NT2/D1 (cell line): ENCODE data around the gene LRRN1.
"Not testable (repeated sequence)": the region's sequence is repeated elsewhere in the genome, so short reads cannot be mapped to it uniquely, and the experiment has no call there.

Experiments
- DNase-seq: peaks from one replicate; pipeline ENCODE4 v3.0.0-alpha.2; 2011; ENCODE audit warnings: low read depth, low spot score
- H3K27me3 ChIP-seq: 2 replicates; pipeline ENCODE4 v1.6.0; 2011; ENCODE audit warnings: mild to moderate bottlenecking; ENCODE audit not compliant: insufficient read length, insufficient read depth
- H3K36me3 ChIP-seq: 2 replicates; pipeline ENCODE4 v1.6.1; 2011; ENCODE audit warnings: mild to moderate bottlenecking, low read length, mixed read lengths; ENCODE audit not compliant: insufficient read depth, insufficient read length
- H3K4me1 ChIP-seq: 2 replicates; pipeline ENCODE4 v1.5.1; 2011; ENCODE audit not compliant: insufficient read depth, insufficient read length
- H3K4me3 ChIP-seq: 2 replicates; pipeline ENCODE4 v1.5.1; 2011; ENCODE audit warnings: low read depth; ENCODE audit not compliant: insufficient read length
- H3K9ac ChIP-seq: 2 replicates; pipeline ENCODE4 v1.6.0; 2011; ENCODE audit warnings: low read depth; ENCODE audit not compliant: insufficient read length
- H3K9me3 ChIP-seq: 2 replicates; pipeline ENCODE4 v1.5.1; 2011; ENCODE audit warnings: mild to moderate bottlenecking, low read length; ENCODE audit not compliant: insufficient read depth
- SUZ12 ChIP-seq: IDR thresholded peaks from 2 replicates; pipeline ENCODE4 v1.6.1; 2011; ENCODE audit not compliant: insufficient read length, insufficient read depth; ENCODE audit errors: extremely low read depth
- YY1 ChIP-seq: IDR thresholded peaks from 2 replicates; pipeline ENCODE4 v1.6.1; 2011; ENCODE audit not compliant: insufficient read length, insufficient read depth
- ZNF274 ChIP-seq: IDR thresholded peaks from 2 replicates; pipeline ENCODE4 v1.6.1; 2011; ENCODE audit warnings: mild to moderate bottlenecking, low read depth, low read length

LRRN1 gene

DNA sequence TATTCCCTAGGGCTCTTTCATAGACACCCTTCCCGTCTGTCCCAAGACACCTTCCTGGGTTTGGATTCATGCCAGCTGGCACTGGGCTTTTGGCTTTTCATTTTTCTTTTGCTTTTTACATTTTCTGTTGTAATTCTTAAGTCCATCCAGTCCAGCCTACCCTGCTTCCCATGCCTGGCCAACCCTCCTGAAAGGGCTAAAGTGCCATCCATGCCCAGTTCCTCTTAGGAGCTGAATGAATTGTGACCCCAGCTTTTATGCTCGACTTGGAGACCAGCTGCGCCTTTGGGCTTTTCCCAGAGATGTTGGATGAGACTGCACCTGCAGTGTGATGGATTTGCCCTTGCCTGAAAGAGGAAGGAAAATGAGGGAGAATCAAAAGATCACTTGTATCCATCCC lies 25.8 kb downstream of the LRRN1 start:
- no peak overlapping the region for H3K4me3 ChIP-seq
- H3K36me3 ChIP-seq = peaks cover 70% of the 10 kb centered on the region
- H3K9ac ChIP-seq = no peak overlapping the region
- no peak for TF ChIP-seq SUZ12
- TF ChIP-seq ZNF274 = no peak
- TF ChIP-seq YY1 = no peak
- H3K9me3 ChIP-seq = no peaks in the 10 kb centered on the region
- no peak for DNase-seq
- H3K27me3 ChIP-seq = no peaks in the 10 kb centered on the region
- no peaks in the 10 kb centered on the region for H3K4me1 ChIP-seq

DNA sequence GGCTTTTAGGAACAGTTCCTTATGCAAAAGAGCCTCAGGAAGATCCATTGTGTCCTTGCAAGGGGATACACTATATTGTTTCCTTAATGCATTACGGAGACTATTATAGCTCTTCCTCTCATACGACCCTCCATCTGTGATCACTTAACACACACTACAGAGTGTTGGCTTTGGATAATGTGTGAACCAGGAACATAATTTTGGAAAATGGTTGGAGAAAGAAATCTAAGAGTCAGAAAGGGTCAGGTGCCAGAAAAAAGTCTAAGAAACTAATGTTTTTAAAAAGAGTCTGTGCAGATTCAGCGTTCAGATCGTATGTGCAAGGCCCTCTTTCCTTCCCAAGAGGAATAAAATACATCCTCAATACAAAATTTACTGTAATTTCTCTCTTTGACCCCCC lies 27.3 kb downstream of the LRRN1 start:
- no peak for DNase-seq
- Histone ChIP-seq H3K4me1 (no peaks in the 10 kb centered on the region), H3K9ac (no peak overlapping the region), H3K4me3 (no peak overlapping the region), H3K36me3 (peaks cover 62% of the 10 kb centered on the region), H3K9me3 (no peaks in the 10 kb centered on the region), H3K27me3 (no peaks in the 10 kb centered on the region)
- TF ChIP-seq SUZ12 (no peak), YY1 (no peak), ZNF274 (no peak)

DNA sequence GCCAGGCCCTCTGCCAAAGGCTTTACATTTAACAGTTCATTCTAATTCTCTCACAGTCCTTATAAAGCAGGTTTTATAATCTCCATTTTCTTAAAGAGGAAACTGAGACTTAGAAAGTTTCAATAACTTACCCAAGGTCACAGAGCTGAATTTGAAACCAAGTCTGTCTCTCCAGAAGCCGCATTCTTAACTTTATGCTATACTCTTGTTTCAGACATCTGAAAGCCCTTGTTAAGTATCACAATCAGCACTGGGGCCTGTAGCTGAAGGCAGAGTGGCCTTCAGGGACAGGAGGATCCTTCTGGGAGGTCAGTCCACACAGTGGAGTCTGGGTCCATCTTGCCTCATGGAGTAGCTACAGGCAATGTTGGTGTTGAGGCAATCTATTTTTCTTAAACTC lies 27.9 kb downstream of the LRRN1 start:
- peaks cover 60% of the 10 kb centered on the region for H3K36me3 ChIP-seq
- no peak overlapping the region for H3K4me3 ChIP-seq
- no peaks in the 10 kb centered on the region for H3K4me1 ChIP-seq
- no peaks in the 10 kb centered on the region for H3K27me3 ChIP-seq
- H3K9ac ChIP-seq = no peak overlapping the region
- peaks cover 3% of the 10 kb centered on the region; the same call in 1 of the 2 replicates for H3K9me3 ChIP-seq
- no peak for DNase-seq
- TF ChIP-seq YY1 (no peak), SUZ12 (no peak), ZNF274 (no peak)

DNA sequence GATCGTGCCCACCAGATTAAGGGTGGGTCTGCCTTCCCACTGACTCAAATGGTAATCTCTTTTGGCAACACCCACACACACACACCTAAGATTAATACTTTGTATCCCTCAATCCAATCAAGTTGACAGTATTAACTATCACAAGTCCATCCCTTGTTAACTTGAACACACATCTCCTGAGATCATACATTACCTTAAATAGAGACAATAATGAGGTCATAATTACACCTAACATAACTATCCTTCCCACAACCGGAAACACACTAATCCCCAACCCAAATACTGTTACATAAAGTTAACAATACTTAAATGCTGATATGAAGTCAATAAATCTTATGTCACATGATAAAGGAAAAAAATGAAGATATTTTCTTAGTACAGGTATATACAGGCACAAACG lies 29.2 kb downstream of the LRRN1 start:
- H3K36me3 ChIP-seq = peaks cover 55% of the 10 kb centered on the region
- H3K4me3 ChIP-seq, H3K9ac ChIP-seq, H3K27me3 ChIP-seq, H3K4me1 ChIP-seq, DNase-seq: not testable (repeated sequence)
- peaks cover 16% of the 10 kb centered on the region; the same call in 1 of the 2 replicates for H3K9me3 ChIP-seq

DNA sequence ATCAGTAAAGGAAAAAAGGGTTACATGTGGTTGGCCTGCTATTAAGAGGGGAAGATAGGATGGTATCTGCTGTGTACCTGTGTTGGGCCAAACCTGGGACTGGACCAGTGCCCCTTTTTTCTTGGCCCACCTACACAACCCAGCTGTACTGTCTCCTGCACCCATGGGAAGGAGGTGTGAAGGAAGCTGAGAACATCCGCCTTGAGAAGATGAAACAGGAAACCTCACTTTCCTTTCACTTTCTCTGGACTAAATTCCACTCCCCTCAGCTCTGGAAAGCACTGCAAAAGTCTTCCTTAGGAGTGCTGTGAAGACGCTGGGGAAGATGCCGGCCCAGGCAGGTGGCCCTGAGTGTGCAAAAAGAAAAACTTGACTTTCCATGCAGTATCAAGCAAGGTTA lies 37.6 kb downstream of the LRRN1 start:
- no peaks in the 10 kb centered on the region for H3K27me3 ChIP-seq
- peaks cover 17% of the 10 kb centered on the region for H3K36me3 ChIP-seq
- H3K4me1 ChIP-seq = no peaks in the 10 kb centered on the region
- no peak overlapping the region for H3K9ac ChIP-seq
- peaks cover 40% of the 10 kb centered on the region for H3K9me3 ChIP-seq
- H3K4me3 ChIP-seq = no peak overlapping the region
- TF ChIP-seq SUZ12 = no peak
- no peak for TF ChIP-seq ZNF274
- no peak for TF ChIP-seq YY1
- DNase-seq = no peak

DNA sequence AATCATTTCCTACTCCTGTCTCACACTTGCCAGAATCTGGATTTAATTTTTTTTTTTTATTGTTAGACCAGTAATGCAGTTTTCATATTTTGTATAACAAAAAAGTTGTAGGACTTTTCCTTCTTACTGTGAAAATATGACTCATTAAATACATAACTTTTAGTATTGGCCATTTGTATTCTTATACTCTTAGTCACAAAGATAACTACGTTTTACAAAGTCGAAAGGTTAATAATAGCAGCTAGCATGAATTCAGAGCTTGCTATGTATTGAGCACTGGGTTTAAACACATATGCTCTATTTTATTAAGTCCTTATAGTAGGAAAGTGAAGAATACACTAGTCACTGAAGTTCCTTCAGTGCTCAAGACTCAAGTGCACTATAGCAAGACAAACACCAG lies 43.1 kb downstream of the LRRN1 start:
- no peak for DNase-seq
- peaks cover 30% of the 10 kb centered on the region for H3K36me3 ChIP-seq
- H3K9ac ChIP-seq = no peak overlapping the region
- H3K27me3 ChIP-seq = no peaks in the 10 kb centered on the region
- no peak overlapping the region for H3K4me3 ChIP-seq
- H3K9me3 ChIP-seq = peaks cover 21% of the 10 kb centered on the region
- no peaks in the 10 kb centered on the region for H3K4me1 ChIP-seq
- TF ChIP-seq YY1 (no peak), SUZ12 (no peak), ZNF274 (no peak)

DNA sequence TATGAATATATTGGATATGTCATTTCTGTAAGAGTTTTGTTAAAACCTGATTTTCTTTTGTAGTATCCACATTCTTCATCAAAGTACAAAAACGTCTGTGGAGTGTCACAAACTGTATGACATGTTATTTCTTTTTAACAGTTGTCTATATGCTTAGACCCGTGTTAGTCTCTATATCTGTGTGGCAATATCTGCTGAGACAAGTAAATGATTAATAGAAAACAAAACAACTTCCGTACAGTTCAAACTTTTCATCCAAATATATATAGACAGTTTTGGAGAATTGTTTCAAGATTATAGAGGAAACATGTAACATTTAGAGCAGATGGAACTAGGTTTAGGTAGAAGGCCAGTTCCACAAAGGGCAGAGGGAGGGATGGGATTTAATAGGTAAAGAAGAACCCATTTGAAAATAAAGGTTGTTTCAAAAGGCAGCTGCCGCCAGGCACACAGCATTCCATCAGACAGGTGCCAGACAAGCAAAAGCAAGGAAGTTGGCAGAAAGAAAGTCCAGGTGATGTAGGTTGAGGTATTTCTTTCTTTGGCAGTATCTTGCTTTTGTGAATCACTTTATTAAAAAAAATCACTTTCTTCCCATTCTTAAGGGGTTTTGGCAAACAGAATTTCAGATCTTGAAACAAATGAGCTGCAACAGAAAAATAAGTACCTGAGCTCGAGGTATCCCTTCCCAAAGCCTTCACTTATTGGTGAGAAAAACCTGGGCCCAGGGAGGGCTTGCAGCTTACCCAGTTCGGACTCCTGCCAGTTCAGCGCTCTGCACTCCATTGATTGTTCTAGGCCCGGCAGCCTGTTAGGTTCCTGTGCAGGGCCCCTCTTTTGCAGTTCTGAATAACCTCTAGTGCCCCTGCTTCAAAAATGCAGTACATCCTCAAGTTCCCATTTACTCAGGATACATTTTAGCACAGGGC lies 49.0 kb downstream of the LRRN1 start:
- peaks cover 39% of the 10 kb centered on the region for H3K36me3 ChIP-seq
- TF ChIP-seq YY1 (no peak), ZNF274 (no peak), SUZ12 (no peak)
- H3K9me3 ChIP-seq = no peaks in the 10 kb centered on the region
- no peak for DNase-seq
- no peaks in the 10 kb centered on the region for H3K27me3 ChIP-seq
- H3K9ac ChIP-seq = no peak overlapping the region
- H3K4me3 ChIP-seq = no peak overlapping the region
- no peaks in the 10 kb centered on the region for H3K4me1 ChIP-seq

DNA sequence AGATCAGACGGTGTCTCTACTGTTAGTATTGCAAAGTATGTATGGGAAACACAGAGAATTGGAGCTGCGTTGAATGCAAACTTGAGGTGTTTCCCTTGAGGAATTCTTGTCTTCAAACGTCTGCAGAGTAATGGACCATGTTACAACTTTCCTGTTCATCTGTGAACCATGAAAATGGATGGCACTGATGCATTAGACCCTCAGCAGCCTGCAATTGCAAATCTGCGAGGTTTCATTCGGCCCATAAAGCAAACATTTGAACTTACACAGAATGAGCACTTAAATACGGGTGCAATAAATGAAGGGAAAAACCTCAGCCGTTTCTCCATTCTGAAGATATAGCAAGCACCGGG lies 49.7 kb downstream of the LRRN1 start:
- H3K36me3 ChIP-seq = peaks cover 39% of the 10 kb centered on the region
- no peaks in the 10 kb centered on the region for H3K4me1 ChIP-seq
- DNase-seq = no peak
- H3K4me3 ChIP-seq = no peak overlapping the region
- no peaks in the 10 kb centered on the region for H3K27me3 ChIP-seq
- H3K9ac ChIP-seq = no peak overlapping the region
- TF ChIP-seq YY1 (no peak), SUZ12 (no peak), ZNF274 (no peak)
- H3K9me3 ChIP-seq = no peaks in the 10 kb centered on the region
